Measurements from ENCODE around the gene MAP4K4.

MAP4K4 gene

GRCh38 chr2:101817481-101817880, 120.0 kb downstream of the MAP4K4 start:
- Mint-ChIP-seq H3K4me3 (no peak overlapping the region), H3K9me3 (no peaks in the 10 kb centered on the region), H3K4me1 (ENCODE audit: low read depth) (peaks cover 50% of the 10 kb centered on the region), H3K36me3 (ENCODE audit: low read depth) (peaks cover 8% of the 10 kb centered on the region), H3K27me3 (ENCODE audit: low read depth) (no peaks in the 10 kb centered on the region), H3K27ac (no peak overlapping the region)

- no peak overlapping the region for H3K4me3 Mint-ChIP-seq
- peaks cover 57% of the 10 kb centered on the region for H3K4me1 Mint-ChIP-seq (ENCODE audit: low read depth)
- H3K36me3 Mint-ChIP-seq (ENCODE audit: low read depth) = peaks cover 6% of the 10 kb centered on the region
- H3K27ac Mint-ChIP-seq = no peak overlapping the region
- no peaks in the 10 kb centered on the region for H3K27me3 Mint-ChIP-seq (ENCODE audit: low read depth)
- H3K9me3 Mint-ChIP-seq = no peaks in the 10 kb centered on the region
Observed at GRCh38 chr2:101818531-101819451, 121.3 kb downstream of the MAP4K4 start.

GRCh38 chr2:101820519-101820918, 123.0 kb downstream of the MAP4K4 start:
- no peaks in the 10 kb centered on the region for H3K9me3 Mint-ChIP-seq
- no peak overlapping the region for H3K27ac Mint-ChIP-seq
- peaks cover 7% of the 10 kb centered on the region for H3K36me3 Mint-ChIP-seq (ENCODE audit: low read depth)
- peaks cover 52% of the 10 kb centered on the region for H3K4me1 Mint-ChIP-seq (ENCODE audit: low read depth)
- H3K4me3 Mint-ChIP-seq = no peak overlapping the region
- H3K27me3 Mint-ChIP-seq (ENCODE audit: low read depth) = no peaks in the 10 kb centered on the region

GRCh38 chr2:101821059-101821805, 123.7 kb downstream of the MAP4K4 start:
- H3K27me3 Mint-ChIP-seq (ENCODE audit: low read depth) = no peaks in the 10 kb centered on the region
- no peak overlapping the region for H3K4me3 Mint-ChIP-seq
- H3K9me3 Mint-ChIP-seq = no peaks in the 10 kb centered on the region
- peaks cover 50% of the 10 kb centered on the region for H3K4me1 Mint-ChIP-seq (ENCODE audit: low read depth)
- peaks cover 10% of the 10 kb centered on the region for H3K36me3 Mint-ChIP-seq (ENCODE audit: low read depth)
- no peak overlapping the region for H3K27ac Mint-ChIP-seq

- Mint-ChIP-seq H3K27ac (no peak overlapping the region), H3K4me1 (ENCODE audit: low read depth) (peaks cover 52% of the 10 kb centered on the region), H3K9me3 (no peaks in the 10 kb centered on the region), H3K4me3 (no peak overlapping the region), H3K36me3 (ENCODE audit: low read depth) (peaks cover 13% of the 10 kb centered on the region), H3K27me3 (ENCODE audit: low read depth) (no peaks in the 10 kb centered on the region)
Observed at GRCh38 chr2:101821828-101822458, 124.4 kb downstream of the MAP4K4 start.

GRCh38 chr2:101823347-101823791, 125.9 kb downstream of the MAP4K4 start:
- peaks cover 56% of the 10 kb centered on the region for H3K4me1 Mint-ChIP-seq (ENCODE audit: low read depth)
- H3K27ac Mint-ChIP-seq = peak overlapping the region; percentile 55
- H3K27me3 Mint-ChIP-seq (ENCODE audit: low read depth) = no peaks in the 10 kb centered on the region
- H3K9me3 Mint-ChIP-seq = no peaks in the 10 kb centered on the region
- H3K4me3 Mint-ChIP-seq = peak overlapping the region; percentile 52
- H3K36me3 Mint-ChIP-seq (ENCODE audit: low read depth) = peaks cover 11% of the 10 kb centered on the region

- Mint-ChIP-seq H3K4me1 (ENCODE audit: low read depth) (peaks cover 58% of the 10 kb centered on the region), H3K4me3 (no peak overlapping the region)
Observed at GRCh38 chr2:101823859-101824258, 126.4 kb downstream of the MAP4K4 start.

GRCh38 chr2:101826716-101827115, 129.2 kb downstream of the MAP4K4 start:
- H3K36me3 Mint-ChIP-seq (ENCODE audit: low read depth) = peaks cover 22% of the 10 kb centered on the region
- no peaks in the 10 kb centered on the region for H3K27me3 Mint-ChIP-seq (ENCODE audit: low read depth)
- H3K4me3 Mint-ChIP-seq = no peak overlapping the region
- peak overlapping the region; percentile 55 for H3K27ac Mint-ChIP-seq
- no peaks in the 10 kb centered on the region for H3K9me3 Mint-ChIP-seq
- peaks cover 75% of the 10 kb centered on the region for H3K4me1 Mint-ChIP-seq (ENCODE audit: low read depth)

More at GRCh38 chr2:101823859-101824258, 126.4 kb downstream of the MAP4K4 start:
- no peaks in the 10 kb centered on the region for H3K9me3 Mint-ChIP-seq
- peaks cover 12% of the 10 kb centered on the region for H3K36me3 Mint-ChIP-seq (ENCODE audit: low read depth)
- H3K27me3 Mint-ChIP-seq (ENCODE audit: low read depth) = no peaks in the 10 kb centered on the region
- no peak overlapping the region for H3K27ac Mint-ChIP-seq

- H3K4me3 Mint-ChIP-seq = peak overlapping the region; percentile 6
- peak overlapping the region; percentile 55 for H3K27ac Mint-ChIP-seq
- H3K4me1 Mint-ChIP-seq (ENCODE audit: low read depth) = peaks cover 75% of the 10 kb centered on the region
- no peaks in the 10 kb centered on the region for H3K9me3 Mint-ChIP-seq
- H3K36me3 Mint-ChIP-seq (ENCODE audit: low read depth) = peaks cover 22% of the 10 kb centered on the region
- no peaks in the 10 kb centered on the region for H3K27me3 Mint-ChIP-seq (ENCODE audit: low read depth)
Observed at GRCh38 chr2:101827246-101827645, 129.7 kb downstream of the MAP4K4 start.

GRCh38 chr2:101828257-101828656, 130.8 kb downstream of the MAP4K4 start:
- H3K36me3 Mint-ChIP-seq (ENCODE audit: low read depth) = peaks cover 24% of the 10 kb centered on the region
- no peaks in the 10 kb centered on the region for H3K9me3 Mint-ChIP-seq
- peak overlapping the region; percentile 26 for H3K4me3 Mint-ChIP-seq
- no peaks in the 10 kb centered on the region for H3K27me3 Mint-ChIP-seq (ENCODE audit: low read depth)
- peaks cover 66% of the 10 kb centered on the region for H3K4me1 Mint-ChIP-seq (ENCODE audit: low read depth)
- H3K27ac Mint-ChIP-seq = peak overlapping the region; percentile 60

- Mint-ChIP-seq H3K36me3 (ENCODE audit: low read depth) (peaks cover 21% of the 10 kb centered on the region), H3K9me3 (no peaks in the 10 kb centered on the region), H3K27me3 (ENCODE audit: low read depth) (no peaks in the 10 kb centered on the region), H3K4me1 (ENCODE audit: low read depth) (peaks cover 60% of the 10 kb centered on the region), H3K4me3 (no peak overlapping the region), H3K27ac (peak overlapping the region; percentile 60)
Observed at GRCh38 chr2:101828673-101829334, 131.3 kb downstream of the MAP4K4 start.

- peaks cover 60% of the 10 kb centered on the region for H3K4me1 Mint-ChIP-seq (ENCODE audit: low read depth)
- H3K27me3 Mint-ChIP-seq (ENCODE audit: low read depth) = no peaks in the 10 kb centered on the region
- H3K4me3 Mint-ChIP-seq = peak overlapping the region; percentile 52
- peak overlapping the region; percentile 84 for H3K27ac Mint-ChIP-seq
- peaks cover 24% of the 10 kb centered on the region for H3K36me3 Mint-ChIP-seq (ENCODE audit: low read depth)
- H3K9me3 Mint-ChIP-seq = no peaks in the 10 kb centered on the region
Observed at GRCh38 chr2:101829429-101829828, 131.9 kb downstream of the MAP4K4 start.

- Mint-ChIP-seq H3K4me3 (peak overlapping the region; percentile 52), H3K4me1 (ENCODE audit: low read depth) (peaks cover 62% of the 10 kb centered on the region), H3K36me3 (ENCODE audit: low read depth) (peaks cover 28% of the 10 kb centered on the region), H3K27me3 (ENCODE audit: low read depth) (no peaks in the 10 kb centered on the region), H3K9me3 (no peaks in the 10 kb centered on the region), H3K27ac (peak overlapping the region; percentile 84)
Observed at GRCh38 chr2:101830146-101830545, 132.6 kb downstream of the MAP4K4 start.

GRCh38 chr2:101830555-101830954, 133.0 kb downstream of the MAP4K4 start:
- Mint-ChIP-seq H3K36me3 (ENCODE audit: low read depth) (peaks cover 28% of the 10 kb centered on the region), H3K27ac (peak overlapping the region; percentile 84), H3K9me3 (no peaks in the 10 kb centered on the region), H3K4me1 (ENCODE audit: low read depth) (peaks cover 61% of the 10 kb centered on the region), H3K27me3 (ENCODE audit: low read depth) (no peaks in the 10 kb centered on the region), H3K4me3 (peak overlapping the region; percentile 33)

Data from T-helper 1 cell treated with Interleukin-12 subunit alpha and Interleukin-12 subunit beta and Interleukin-4 antibody, amounts not matched to agents 30 μg/mL and 1 μg/mL, for 36 hours (primary cell).